SK-N-DZ (cell line): Measurements from ENCODE around the gene FAM227A.
"Not testable (repeated sequence)": the region's sequence is repeated elsewhere in the genome, so short reads cannot be mapped to it uniquely, and the experiment has no call there.

Experiments
- DNase-seq: peaks from one replicate; pipeline ENCODE4 v3.0.0-alpha.2; 2015; ENCODE audit warnings: low spot score

The FAM227A gene

GRCh38 chr22:38674888-38675287 is 18.7 kb upstream of the FAM227A start:
- no peak for DNase-seq

- DNase-seq: peak; percentile 31
These were observed 1.1 kb upstream of the FAM227A start for GRCh38 chr22:38657045-38657909.

GRCh38 chr22:38655519-38656255 is 505 bp downstream of the FAM227A start:
- peak; percentile 41 for DNase-seq

- DNase-seq: no peak
These were observed 2.5 kb downstream of the FAM227A start for GRCh38 chr22:38653741-38654140.

- no peak for DNase-seq
These were observed 3.3 kb downstream of the FAM227A start for GRCh38 chr22:38652859-38653258.

GRCh38 chr22:38649841-38650522 is 6.2 kb downstream of the FAM227A start:
- no peak for DNase-seq

GRCh38 chr22:38645430-38645829 is 10.8 kb downstream of the FAM227A start:
- no peak for DNase-seq

GRCh38 chr22:38644245-38644644 is 11.9 kb downstream of the FAM227A start:
- not testable (repeated sequence) for DNase-seq

- no peak for DNase-seq
These were observed 14.6 kb downstream of the FAM227A start for GRCh38 chr22:38641476-38642040.

GRCh38 chr22:38638728-38639127 is 17.5 kb downstream of the FAM227A start:
- DNase-seq: no peak

- DNase-seq: no peak
These were observed 18.0 kb downstream of the FAM227A start for GRCh38 chr22:38638216-38638615.

- DNase-seq: no peak
These were observed 23.7 kb downstream of the FAM227A start for GRCh38 chr22:38632528-38632927.

GRCh38 chr22:38631724-38632123 is 24.5 kb downstream of the FAM227A start:
- DNase-seq: no peak

- no peak for DNase-seq
These were observed 27.1 kb downstream of the FAM227A start for GRCh38 chr22:38629108-38629507.

- DNase-seq: no peak
These were observed 27.7 kb downstream of the FAM227A start for GRCh38 chr22:38628444-38628843.

- no peak for DNase-seq
These were observed 32.8 kb downstream of the FAM227A start for GRCh38 chr22:38623351-38623750.

- no peak for DNase-seq
These were observed 37.5 kb downstream of the FAM227A start for GRCh38 chr22:38618682-38619081.

- DNase-seq: no peak
These were observed 37.9 kb downstream of the FAM227A start for GRCh38 chr22:38618258-38618657.

- not testable (repeated sequence) for DNase-seq
These were observed 41.2 kb downstream of the FAM227A start for GRCh38 chr22:38615064-38615405.

- no peak for DNase-seq
These were observed 41.7 kb downstream of the FAM227A start for GRCh38 chr22:38614332-38615063.

GRCh38 chr22:38613588-38613987 is 42.6 kb downstream of the FAM227A start:
- DNase-seq: no peak
